ENCODE measurements around the gene HHATL.

DNA sequence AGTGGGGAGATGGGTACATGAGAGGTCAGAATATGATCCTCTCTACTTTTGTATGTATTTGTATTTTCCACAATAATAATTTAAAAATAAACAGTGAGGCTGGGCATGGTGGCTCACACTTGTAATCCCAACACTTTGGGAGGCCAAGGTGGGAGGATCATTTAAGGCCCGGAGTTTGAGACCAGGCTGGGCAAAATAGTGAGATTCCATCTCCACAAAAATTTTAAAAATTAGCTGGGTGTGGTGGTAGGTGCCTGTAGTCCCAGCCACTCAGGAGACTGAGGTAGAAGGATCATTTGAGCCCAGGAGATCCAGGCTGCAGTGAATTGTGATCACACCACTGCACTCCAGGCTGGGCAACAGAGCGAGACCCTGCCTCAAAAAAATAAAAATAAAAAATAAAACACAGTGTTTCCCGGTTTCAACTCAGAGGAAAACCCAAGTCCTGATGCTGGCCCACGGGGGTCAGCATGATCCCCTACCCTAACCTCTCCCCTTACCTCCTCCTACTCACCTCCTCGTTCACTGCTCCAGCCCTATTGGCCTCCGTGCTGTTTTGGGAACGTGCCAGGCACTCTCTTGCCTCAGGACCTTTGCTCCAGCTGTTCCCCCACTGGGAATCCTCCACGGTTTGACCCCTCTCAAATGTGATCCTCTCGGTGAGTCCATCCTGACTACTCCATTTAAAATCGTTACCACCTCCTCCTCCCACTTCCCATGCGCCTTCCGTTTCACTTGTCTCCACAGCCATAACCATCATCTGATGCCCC is 20.1 kb downstream of the HHATL start:
- no peak for TF ChIP-seq CTCF (conservative IDR thresholded peaks at IDR 0.05; ENCODE audit: low read length)
- TF ChIP-seq EZH2phosphoT487 (IDR thresholded peaks at IDR 0.05; ENCODE audit: borderline replicate concordance, low read depth, low read length), result no peak
